ENCODE measurements around the gene CCDC192.

CCDC192 gene

GRCh38 chr5:127907907-127908306 is 204.7 kb downstream of the CCDC192 start:
- in situ Hi-C loops (cut with HindIII; ENCODE audit: low pct_ligation_motif_present, low sequenced_read_pairs), result no loop called here
- Histone ChIP-seq H3K36me3 (replicated peaks) (no peaks in the 10 kb centered on the region), H3K4me3 (ENCODE audit: low read depth, low read length) (no peak overlapping the region), H3K27ac (no peak overlapping the region), H3K27me3 (replicated peaks) (no peaks in the 10 kb centered on the region)
- TF ChIP-seq CTCF (IDR thresholded peaks at IDR 0.05; ENCODE audit: low read depth, low read length, missing control alignments), result no peak
- no peak for DNase-seq

GRCh38 chr5:127909066-127909465 is 205.9 kb downstream of the CCDC192 start:
- Histone ChIP-seq H3K36me3 (replicated peaks) (no peaks in the 10 kb centered on the region), H3K27ac (no peak overlapping the region), H3K27me3 (replicated peaks) (no peaks in the 10 kb centered on the region), H3K4me3 (ENCODE audit: low read depth, low read length) (no peak overlapping the region)
- DNase-seq, result peak; percentile 27
- TF ChIP-seq CTCF (IDR thresholded peaks at IDR 0.05; ENCODE audit: low read depth, low read length, missing control alignments), result peak; percentile 79
- in situ Hi-C loops (cut with HindIII; ENCODE audit: low pct_ligation_motif_present, low sequenced_read_pairs), result no loop called here

GRCh38 chr5:127909821-127910220 is 206.6 kb downstream of the CCDC192 start:
- DNase-seq, result no peak
- Histone ChIP-seq H3K36me3 (replicated peaks) (no peaks in the 10 kb centered on the region), H3K27me3 (replicated peaks) (no peaks in the 10 kb centered on the region), H3K4me3 (ENCODE audit: low read depth, low read length) (no peak overlapping the region), H3K27ac (no peak overlapping the region)
- in situ Hi-C loops (cut with HindIII; ENCODE audit: low pct_ligation_motif_present, low sequenced_read_pairs), result no loop called here
- TF ChIP-seq CTCF (IDR thresholded peaks at IDR 0.05; ENCODE audit: low read depth, low read length, missing control alignments), result no peak

- H3K36me3 ChIP-seq (replicated peaks), result no peaks in the 10 kb centered on the region
- in situ Hi-C loops (cut with HindIII; ENCODE audit: low pct_ligation_motif_present, low sequenced_read_pairs), result no loop called here
- DNase-seq, result no peak
- no peak overlapping the region for H3K27ac ChIP-seq
- TF ChIP-seq CTCF (IDR thresholded peaks at IDR 0.05; ENCODE audit: low read depth, low read length, missing control alignments), result no peak
- H3K27me3 ChIP-seq (replicated peaks), result no peaks in the 10 kb centered on the region
- H3K4me3 ChIP-seq (ENCODE audit: low read depth, low read length), result no peak overlapping the region
Observed at GRCh38 chr5:127910307-127910956, 207.2 kb downstream of the CCDC192 start.

GRCh38 chr5:127911619-127912018 is 208.4 kb downstream of the CCDC192 start:
- Histone ChIP-seq H3K36me3 (replicated peaks) (no peaks in the 10 kb centered on the region), H3K27me3 (replicated peaks) (no peaks in the 10 kb centered on the region), H3K4me3 (ENCODE audit: low read depth, low read length) (no peak overlapping the region), H3K27ac (no peak overlapping the region)
- in situ Hi-C loops (cut with HindIII; ENCODE audit: low pct_ligation_motif_present, low sequenced_read_pairs), result no loop called here
- TF ChIP-seq CTCF (IDR thresholded peaks at IDR 0.05; ENCODE audit: low read depth, low read length, missing control alignments), result no peak
- DNase-seq, result no peak

GRCh38 chr5:127912411-127912810 is 209.2 kb downstream of the CCDC192 start:
- Histone ChIP-seq H3K36me3 (replicated peaks) (no peaks in the 10 kb centered on the region), H3K27me3 (replicated peaks) (no peaks in the 10 kb centered on the region), H3K4me3 (ENCODE audit: low read depth, low read length) (no peak overlapping the region), H3K27ac (no peak overlapping the region)
- in situ Hi-C loops (cut with HindIII; ENCODE audit: low pct_ligation_motif_present, low sequenced_read_pairs), result no loop called here
- no peak for TF ChIP-seq CTCF (IDR thresholded peaks at IDR 0.05; ENCODE audit: low read depth, low read length, missing control alignments)
- DNase-seq, result no peak
